ENCODE measurements around the gene ARL3. TPM values are rescaled to one million over a fixed set of nuclear protein-coding genes. Genes with fewer than 3 reads are reported as not detected.

The ARL3 gene
- total RNA-seq, 4 donors from 2014 or later, result 11.0 to 17.7 (median 13.8) TPM

GRCh38 chr10:102631525-102632393 is 82.4 kb downstream of the ARL3 start:
- no peak for DNase-seq (ENCODE audit: low spot score in 2 of 2)
- 80 to 84% methylated on average over 10 of the region's 10 CpGs for WGBS, 2 donors
- H3K4me1 ChIP-seq, result peaks cover 6 to 89% (median 64%) of the 10 kb centered on the region in 4 donors
- no peak overlapping the region for H3K4me3 ChIP-seq
- H3K9me3 ChIP-seq, result no peaks in the 10 kb centered on the region
- no peaks in the 10 kb centered on the region for H3K27me3 ChIP-seq
- peak overlapping the region in 2 of 4 donors; percentile 91 to 95 for H3K27ac ChIP-seq
- TF ChIP-seq CTCF (IDR thresholded peaks at IDR 0.05), result no peak
- peaks cover 0 to 16% (median 0%) of the 10 kb centered on the region in 3 donors for H3K36me3 ChIP-seq

GRCh38 chr10:102630663-102631062 is 83.5 kb downstream of the ARL3 start:
- H3K9me3 ChIP-seq, result no peaks in the 10 kb centered on the region
- H3K4me3 ChIP-seq, result no peak overlapping the region
- peaks cover 0 to 16% (median 0%) of the 10 kb centered on the region in 3 donors for H3K36me3 ChIP-seq
- peak overlapping the region in 3 of 4 donors; percentile 76 to 95 (median 91) for H3K27ac ChIP-seq
- TF ChIP-seq POLR2A (IDR thresholded peaks at IDR 0.05) (no peak), CTCF (IDR thresholded peaks at IDR 0.05) (no peak), EP300 (IDR thresholded peaks at IDR 0.05) (no peak)
- DNase-seq (ENCODE audit: low spot score in 2 of 2), result no peak
- 39 to 58% methylated on average over 6 of the region's 6 CpGs for WGBS, 2 donors
- H3K27me3 ChIP-seq, result no peaks in the 10 kb centered on the region
- peaks cover 6 to 99% (median 75%) of the 10 kb centered on the region in 4 donors for H3K4me1 ChIP-seq

- Histone ChIP-seq H3K27me3 (no peaks in the 10 kb centered on the region), H3K9me3 (no peaks in the 10 kb centered on the region), H3K27ac (peak overlapping the region; percentile 17 to 95 (median 84)), H3K4me3 (no peak overlapping the region), H3K4me1 (peaks cover 6 to 99% (median 76%) of the 10 kb centered on the region in 4 donors), H3K36me3 (peaks cover 0 to 16% (median 0%) of the 10 kb centered on the region in 3 donors)
- no peak for TF ChIP-seq CTCF (IDR thresholded peaks at IDR 0.05)
- TF ChIP-seq POLR2A (IDR thresholded peaks at IDR 0.05), result no peak
- no peak for TF ChIP-seq EP300 (IDR thresholded peaks at IDR 0.05)
- DNase-seq (ENCODE audit: low spot score in 2 of 2), result no peak
- WGBS, 2 donors, result 43 to 45% methylated on average over 18 to 19 of the region's 22 CpGs
These were observed 84.3 kb downstream of the ARL3 start for GRCh38 chr10:102629661-102630614.

- peak in 2 of 5 experiments; percentile 11 to 15 for TF ChIP-seq CTCF (IDR thresholded peaks at IDR 0.05)
- TF ChIP-seq EP300 (IDR thresholded peaks at IDR 0.05), result no peak
These were observed 85.7 kb downstream of the ARL3 start for GRCh38 chr10:102628451-102628911.

More at GRCh38 chr10:102628451-102628911, 85.7 kb downstream of the ARL3 start:
- WGBS, 2 donors, result 32 to 34% methylated on average over 11 of the region's 11 CpGs
- Histone ChIP-seq H3K4me1 (peaks cover 6 to 99% (median 67%) of the 10 kb centered on the region in 4 donors), H3K27ac (peak overlapping the region; percentile 60 to 95 (median 84)), H3K36me3 (peaks cover 0 to 16% (median 0%) of the 10 kb centered on the region in 3 donors), H3K4me3 (no peak overlapping the region), H3K27me3 (no peaks in the 10 kb centered on the region), H3K9me3 (no peaks in the 10 kb centered on the region)
- DNase-seq (ENCODE audit: low spot score in 2 of 2), result peak in 1 of 2 donors; percentile 47
